Hematopoietic multipotent progenitor cell treated with erythropoietin and hydrocortisone succinate and interleukin-3 and kit ligand, for 4 days (in vitro differentiated cells): ENCODE measurements around the gene SECTM1.

Source experiments
- DNase-seq: peaks from one replicate; pipeline ENCODE4 v3.0.0-alpha.2; 2015

The SECTM1 gene

GRCh38 chr17:82277851-82278250 is 55.7 kb downstream of the SECTM1 start:
- no peak for DNase-seq

GRCh38 chr17:82276938-82277337 is 56.6 kb downstream of the SECTM1 start:
- DNase-seq = no peak

- DNase-seq = no peak
These were observed 58.2 kb downstream of the SECTM1 start for GRCh38 chr17:82275326-82275725.

DNA sequence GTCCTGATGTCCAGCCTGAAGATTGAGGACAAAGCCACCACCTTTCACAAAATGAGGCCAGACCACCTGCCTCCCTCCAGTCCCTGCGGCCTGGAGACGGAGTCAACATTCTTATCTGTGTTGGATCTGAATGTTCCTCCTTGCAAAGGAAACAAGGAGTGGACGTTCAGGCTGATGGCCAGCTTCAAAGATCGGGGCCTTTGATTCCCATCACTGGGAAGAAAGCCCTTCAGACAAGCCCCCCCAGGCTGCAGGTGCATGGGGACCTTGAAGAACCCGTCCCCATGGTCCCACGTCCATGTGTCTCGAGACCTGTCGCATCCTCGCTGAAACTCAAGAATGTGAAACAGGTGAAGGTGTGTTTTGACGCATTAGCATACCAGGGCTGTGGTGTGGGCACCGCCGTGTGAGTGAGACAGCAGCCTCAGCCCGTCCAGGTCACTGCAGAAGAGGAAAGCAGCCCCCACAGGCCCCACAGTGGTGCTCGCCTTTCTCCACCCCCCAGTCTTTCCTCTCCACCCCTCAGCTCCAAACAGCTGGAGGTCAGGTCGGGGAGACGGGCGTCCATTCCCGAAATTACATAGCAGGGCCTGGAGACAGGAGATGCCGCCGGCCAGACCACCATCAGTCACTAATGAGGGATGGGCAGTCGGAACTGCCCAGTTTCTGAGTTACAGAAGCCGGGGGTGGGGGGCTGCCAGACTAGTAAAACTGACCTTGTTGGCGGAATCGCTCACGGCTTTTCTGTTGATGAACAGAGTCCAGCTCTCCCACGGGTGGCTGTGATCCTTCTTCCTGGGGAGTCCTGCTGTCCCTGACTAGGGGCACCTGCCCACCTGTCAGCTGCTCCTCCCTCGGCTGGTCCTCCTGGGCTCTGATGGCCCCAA is 59.2 kb downstream of the SECTM1 start:
- DNase-seq = no peak

- peak; percentile 94 for DNase-seq
These were observed 60.0 kb downstream of the SECTM1 start, which contains the start of gene CSNK1D for GRCh38 chr17:82273327-82274133. TSS of gene CSNK1D (minus strand) at chr17:82273700. CDS start at chr17:82273381, 319 bp downstream.

- DNase-seq = peak; percentile 66
These were observed 60.9 kb downstream of the SECTM1 start for GRCh38 chr17:82272495-82273326.

DNA sequence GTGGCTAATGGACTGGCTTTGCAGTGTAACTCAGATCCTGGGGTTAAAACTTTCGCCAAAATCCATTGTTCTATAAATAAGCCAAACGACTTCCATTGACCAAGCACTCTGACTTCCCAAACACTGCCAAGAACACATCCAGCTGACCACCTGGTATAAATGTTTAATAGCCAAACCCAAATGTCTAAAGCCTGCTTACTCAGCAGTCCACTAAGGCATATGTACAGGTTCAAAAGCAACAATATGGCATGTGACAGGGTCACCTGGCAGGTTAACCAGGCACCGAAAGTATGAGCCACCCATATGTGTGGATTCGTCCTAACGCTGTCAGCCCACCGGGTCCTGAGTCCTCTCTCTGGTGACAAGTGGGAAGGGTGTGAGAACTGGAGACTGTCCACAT is 62.2 kb downstream of the SECTM1 start:
- DNase-seq = no peak
